ENCODE measurements around the gene MSH2. TPM values are rescaled to one million over a fixed set of nuclear protein-coding genes. Genes with fewer than 3 reads are reported as not detected.

The MSH2 gene
- total RNA-seq, 3 donors from 2014 or later (not counting 1 experiment from before 2014, with no cell fraction given) = 11.9 to 18.8 (median 15.0) TPM

DNA sequence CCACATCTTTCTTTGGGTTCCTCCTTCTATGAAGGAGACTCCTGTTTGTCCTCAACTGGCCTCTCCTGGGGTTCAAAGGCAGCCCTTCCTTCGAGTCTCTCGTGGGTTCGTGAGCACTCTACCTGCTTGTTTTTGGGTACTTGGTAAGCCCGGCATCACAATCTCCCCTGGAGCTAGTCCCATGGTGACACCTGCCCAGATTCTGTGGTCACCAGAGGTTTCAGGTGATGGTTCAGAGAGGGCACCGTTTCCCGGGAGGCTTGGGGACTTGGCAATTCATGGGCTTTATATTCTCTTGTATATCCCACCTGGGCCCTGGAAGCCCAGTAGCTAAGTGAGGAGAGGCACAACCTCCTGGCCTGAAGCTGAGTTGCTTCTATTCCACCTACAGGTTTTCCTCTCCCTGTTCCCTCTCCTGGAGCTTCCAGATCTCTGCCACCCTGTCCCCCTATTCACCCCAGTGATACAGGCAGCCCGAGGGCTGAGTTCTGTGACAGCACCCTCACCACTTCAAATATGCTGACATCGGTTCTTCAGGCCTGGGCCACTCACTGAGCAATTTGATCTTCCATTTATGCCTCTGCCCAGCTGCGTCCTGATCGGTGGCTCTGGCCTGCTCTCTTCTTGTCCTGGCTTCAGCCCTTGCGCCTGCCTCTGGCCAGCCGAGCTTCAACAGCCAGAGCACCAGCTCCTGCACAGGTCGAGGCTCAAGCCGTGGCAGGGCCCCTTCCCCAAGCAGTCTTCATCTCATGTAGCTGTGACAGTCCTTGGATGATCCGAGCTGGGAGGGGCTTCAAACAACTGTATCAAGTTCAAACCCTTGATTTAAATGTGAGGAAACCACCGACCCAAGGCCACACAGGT lies 91.5 kb downstream of the MSH2 start:
- H3K4me1 ChIP-seq (ENCODE audit: control insufficient read depth, insufficient read depth, low read length) = no peaks in the 10 kb centered on the region
- H3K36me3 ChIP-seq (ENCODE audit: control insufficient read depth, insufficient read depth, low read length) = no peaks in the 10 kb centered on the region
- ATAC-seq = no peak
- no peak for DNase-seq
- peaks cover 3% of the 10 kb centered on the region for H3K9me3 ChIP-seq (ENCODE audit: control insufficient read depth, insufficient read depth, low read length)
- Mint-ChIP-seq H3K36me3 (no peaks in the 10 kb centered on the region), H3K27ac (no peak overlapping the region), H3K27me3 (ENCODE audit: low read depth in 2 of 2) (no peaks in the 10 kb centered on the region), H3K4me1 (peaks cover 0 to under 1% of the 10 kb centered on the region in 2 donors), H3K9me3 (no peaks in the 10 kb centered on the region), H3K4me3 (no peak overlapping the region)
- TF ChIP-seq, protein P1, sequence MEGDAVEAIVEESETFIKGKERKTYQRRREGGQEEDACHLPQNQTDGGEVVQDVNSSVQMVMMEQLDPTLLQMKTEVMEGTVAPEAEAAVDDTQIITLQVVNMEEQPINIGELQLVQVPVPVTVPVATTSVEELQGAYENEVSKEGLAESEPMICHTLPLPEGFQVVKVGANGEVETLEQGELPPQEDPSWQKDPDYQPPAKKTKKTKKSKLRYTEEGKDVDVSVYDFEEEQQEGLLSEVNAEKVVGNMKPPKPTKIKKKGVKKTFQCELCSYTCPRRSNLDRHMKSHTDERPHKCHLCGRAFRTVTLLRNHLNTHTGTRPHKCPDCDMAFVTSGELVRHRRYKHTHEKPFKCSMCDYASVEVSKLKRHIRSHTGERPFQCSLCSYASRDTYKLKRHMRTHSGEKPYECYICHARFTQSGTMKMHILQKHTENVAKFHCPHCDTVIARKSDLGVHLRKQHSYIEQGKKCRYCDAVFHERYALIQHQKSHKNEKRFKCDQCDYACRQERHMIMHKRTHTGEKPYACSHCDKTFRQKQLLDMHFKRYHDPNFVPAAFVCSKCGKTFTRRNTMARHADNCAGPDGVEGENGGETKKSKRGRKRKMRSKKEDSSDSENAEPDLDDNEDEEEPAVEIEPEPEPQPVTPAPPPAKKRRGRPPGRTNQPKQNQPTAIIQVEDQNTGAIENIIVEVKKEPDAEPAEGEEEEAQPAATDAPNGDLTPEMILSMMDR (IDR thresholded peaks at IDR 0.05) = no peak
- no peak overlapping the region for H3K27ac ChIP-seq (ENCODE audit: low read length)
- no peaks in the 10 kb centered on the region for H3K27me3 ChIP-seq (ENCODE audit: control insufficient read depth, insufficient read depth, low read length)
- intact Hi-C loops (cut with micrococcal nuclease) = no loop called here
- WGBS (ENCODE audit: insufficient coverage) = 91% methylated on average over 16 of the region's 16 CpGs
- no peak overlapping the region for H3K4me3 ChIP-seq (ENCODE audit: low read length)

DNA sequence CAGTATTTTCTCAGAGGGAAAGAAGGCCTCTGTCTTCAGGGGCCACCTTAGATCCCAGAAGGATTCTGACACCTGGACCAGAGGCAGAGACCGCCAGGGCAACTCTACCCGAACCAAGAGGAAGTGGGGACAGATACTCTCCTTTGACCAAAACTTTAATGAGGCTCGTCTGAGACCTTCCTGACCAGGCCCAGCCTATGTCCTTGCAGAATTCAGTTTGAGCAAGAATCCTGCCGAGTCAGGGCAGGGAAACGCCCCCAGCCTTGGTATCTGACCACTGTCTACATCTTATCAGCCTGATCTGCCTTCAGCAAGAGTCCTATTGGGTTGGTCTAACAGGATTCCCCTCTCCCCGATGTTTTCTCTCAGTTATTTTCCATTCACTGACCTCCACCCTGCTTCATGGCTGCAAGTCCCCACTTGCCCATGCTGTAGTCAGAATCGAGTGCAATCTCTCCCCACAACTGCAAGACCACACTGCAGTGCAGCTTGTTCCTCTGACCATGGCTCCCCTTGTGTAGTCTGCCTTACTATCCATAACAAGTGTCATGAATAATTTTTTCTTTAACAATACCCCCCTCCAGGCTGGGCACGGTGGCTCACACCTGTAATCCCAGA lies 95.0 kb downstream of the MSH2 start:
- intact Hi-C loops (cut with micrococcal nuclease) = no loop called here
- Histone ChIP-seq H3K27me3 (ENCODE audit: control insufficient read depth, insufficient read depth, low read length) (no peaks in the 10 kb centered on the region), H3K27ac (ENCODE audit: low read length) (no peak overlapping the region), H3K36me3 (ENCODE audit: control insufficient read depth, insufficient read depth, low read length) (no peaks in the 10 kb centered on the region), H3K4me1 (ENCODE audit: control insufficient read depth, insufficient read depth, low read length) (peaks cover 23% of the 10 kb centered on the region), H3K9me3 (ENCODE audit: control insufficient read depth, insufficient read depth, low read length) (peaks cover 12% of the 10 kb centered on the region), H3K4me3 (ENCODE audit: low read length) (no peak overlapping the region)
- ATAC-seq (no peak), DNase-seq (no peak)
- Mint-ChIP-seq H3K4me3 (no peak overlapping the region), H3K4me1 (peaks cover 27 to 29% of the 10 kb centered on the region in 2 donors), H3K27ac (no peak overlapping the region), H3K27me3 (ENCODE audit: low read depth in 2 of 2) (no peaks in the 10 kb centered on the region), H3K36me3 (no peaks in the 10 kb centered on the region), H3K9me3 (peaks cover 0 to 3% of the 10 kb centered on the region in 2 donors)
- TF ChIP-seq, protein P1 (IDR thresholded peaks at IDR 0.05) = no peak
- 86% methylated on average over 8 of the region's 8 CpGs for WGBS (ENCODE audit: insufficient coverage)

DNA sequence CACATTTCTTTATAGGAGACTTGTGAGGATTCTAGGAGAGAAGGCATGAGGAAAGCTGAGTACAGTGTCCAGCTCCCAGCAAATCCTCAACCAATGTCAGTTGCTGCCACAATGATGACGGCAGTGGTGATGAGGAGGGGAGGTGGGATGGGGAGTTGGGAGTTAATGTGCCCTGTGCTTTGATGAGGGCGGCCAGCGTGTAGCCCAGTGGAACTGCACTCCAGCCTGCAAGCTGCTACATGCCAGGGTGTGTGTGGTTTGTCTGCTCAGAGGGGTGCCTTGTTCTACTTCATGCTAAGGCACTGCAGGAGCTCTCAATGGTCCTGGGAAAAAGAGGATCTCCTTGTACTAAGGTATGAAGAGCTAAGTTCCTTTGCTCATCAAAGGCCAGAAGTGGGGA lies 96.1 kb downstream of the MSH2 start:
- 96% methylated on average over 3 of the region's 3 CpGs for WGBS (ENCODE audit: insufficient coverage)
- no peaks in the 10 kb centered on the region for H3K27me3 ChIP-seq (ENCODE audit: control insufficient read depth, insufficient read depth, low read length)
- Mint-ChIP-seq H3K27me3 (ENCODE audit: low read depth in 2 of 2) (no peaks in the 10 kb centered on the region), H3K4me3 (no peak overlapping the region), H3K9me3 (peaks cover 0 to 3% of the 10 kb centered on the region in 2 donors), H3K36me3 (no peaks in the 10 kb centered on the region), H3K27ac (no peak overlapping the region), H3K4me1 (peaks cover 33 to 36% of the 10 kb centered on the region in 2 donors)
- H3K27ac ChIP-seq (ENCODE audit: low read length) = no peak overlapping the region
- ATAC-seq (no peak), DNase-seq (no peak)
- H3K4me1 ChIP-seq (ENCODE audit: control insufficient read depth, insufficient read depth, low read length) = peaks cover 33% of the 10 kb centered on the region
- no peak overlapping the region for H3K4me3 ChIP-seq (ENCODE audit: low read length)
- H3K9me3 ChIP-seq (ENCODE audit: control insufficient read depth, insufficient read depth, low read length) = peaks cover 12% of the 10 kb centered on the region
- TF ChIP-seq, protein P1 (IDR thresholded peaks at IDR 0.05) = no peak
- intact Hi-C loops (cut with micrococcal nuclease) = no loop called here
- no peaks in the 10 kb centered on the region for H3K36me3 ChIP-seq (ENCODE audit: control insufficient read depth, insufficient read depth, low read length)

Measured in natural killer cell (primary cell).